Activated T-cell treated with anti-CD3 and anti-CD28 coated beads, Interleukin-2, amount 50 U/mL, for 72 hours (primary cell): ENCODE data around the gene RAVER2. TPM values are rescaled to one million over a fixed set of nuclear protein-coding genes. Genes with fewer than 3 reads are reported as not detected.

Experiments used
- ATAC-seq, 2 donors: fragments of 150-1000 bp; cut with Tn5 transposase; replicated peaks in 1 of 2; 2 replicates each; pipeline ENCODE4 v1.10.0; 2021; ENCODE audit warnings: moderate library complexity in 2 of 2, mild to moderate bottlenecking in 1 of 2
- DNase-seq, 2 donors: peaks; one replicate each; pipeline ENCODE4 v3.0.0; 2021 to 2022; ENCODE audit warnings: mixed read lengths in 1 of 2
- H3K27ac Mint-ChIP-seq: one replicate; pipeline ENCODE4 v1.8.0; 2022; ENCODE audit warnings: mild to moderate bottlenecking, moderate library complexity, mixed read lengths
- H3K27me3 Mint-ChIP-seq: one replicate; pipeline ENCODE4 v1.8.0; 2022; ENCODE audit warnings: low read depth, mixed read lengths
- H3K36me3 Mint-ChIP-seq, 2 donors: one replicate each; pipeline ENCODE4 v1.8.0; 2022; ENCODE audit warnings: mixed read lengths in 2 of 2, mild to moderate bottlenecking in 1 of 2; ENCODE audit not compliant: insufficient read depth in 2 of 2
- H3K4me1 Mint-ChIP-seq: one replicate; pipeline ENCODE4 v1.8.0; 2022; ENCODE audit warnings: low read depth, mixed read lengths
- H3K4me3 Mint-ChIP-seq, 2 donors: one replicate each; pipeline ENCODE4 v1.8.0; 2022; ENCODE audit warnings: mild to moderate bottlenecking in 2 of 2, mixed read lengths in 2 of 2, moderate library complexity in 2 of 2
- H3K9me3 Mint-ChIP-seq, 2 donors: one replicate each; pipeline ENCODE4 v1.8.0; 2022; ENCODE audit warnings: mixed read lengths in 2 of 2
- total RNA-seq, 2 donors: library from RNA; stranded (reverse); gene quantifications; one replicate each; pipeline ENCODE4 v1.2.3, GENCODE V29; 2022

Gene RAVER2
- total RNA-seq, 2 donors from 2014 or later, result 2.7 to 3.0 TPM

DNA sequence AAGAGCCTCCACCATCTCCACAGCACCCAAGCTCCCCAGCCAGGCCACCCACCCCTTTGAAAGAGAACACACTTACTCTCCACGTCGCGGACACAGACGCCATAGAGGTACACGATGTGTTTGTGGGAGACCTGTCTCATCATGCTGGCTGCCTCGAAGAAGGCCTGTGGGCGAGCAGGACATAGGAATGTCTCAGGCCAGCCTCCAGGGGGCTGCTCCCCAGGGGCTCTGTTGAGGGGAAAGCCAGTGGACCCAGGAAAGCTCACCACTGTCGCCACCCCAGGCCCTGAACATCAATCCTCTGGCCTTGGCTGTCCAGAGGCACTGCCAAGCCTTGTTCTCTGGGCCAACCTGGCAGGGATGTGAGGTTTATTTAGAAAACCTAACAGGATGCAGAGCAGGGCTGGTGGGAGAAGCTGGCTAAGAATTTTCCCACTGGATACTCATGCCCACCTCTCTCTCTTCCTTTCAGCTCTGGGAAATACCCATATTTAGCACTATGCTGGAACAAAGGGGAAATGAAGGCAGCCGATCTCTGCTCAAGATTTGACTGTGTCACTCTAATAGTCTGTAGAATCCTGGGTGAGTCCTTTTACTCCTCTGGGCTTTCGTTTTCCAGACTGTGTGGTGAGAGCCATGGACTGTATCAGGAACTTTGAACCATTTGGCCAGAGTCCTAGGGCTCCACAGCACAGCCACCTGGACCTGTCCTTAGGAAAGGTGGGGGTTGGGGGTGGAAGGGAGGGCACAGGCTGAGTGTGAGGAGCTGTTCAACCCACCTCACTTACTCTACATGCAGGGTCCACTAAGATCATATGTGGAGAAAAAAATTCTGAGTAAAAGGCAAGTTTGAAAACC lies 101.9 kb downstream of the RAVER2 start:
- DNase-seq (no peak), ATAC-seq (no peak)
- H3K4me1 Mint-ChIP-seq, result no peaks in the 10 kb centered on the region
- H3K4me3 Mint-ChIP-seq, result no peak overlapping the region
- H3K36me3 Mint-ChIP-seq, result peaks cover 3 to 17% of the 10 kb centered on the region in 2 donors
- H3K27ac Mint-ChIP-seq, result no peak overlapping the region
- no peaks in the 10 kb centered on the region for H3K27me3 Mint-ChIP-seq
- H3K9me3 Mint-ChIP-seq, result no peaks in the 10 kb centered on the region

DNA sequence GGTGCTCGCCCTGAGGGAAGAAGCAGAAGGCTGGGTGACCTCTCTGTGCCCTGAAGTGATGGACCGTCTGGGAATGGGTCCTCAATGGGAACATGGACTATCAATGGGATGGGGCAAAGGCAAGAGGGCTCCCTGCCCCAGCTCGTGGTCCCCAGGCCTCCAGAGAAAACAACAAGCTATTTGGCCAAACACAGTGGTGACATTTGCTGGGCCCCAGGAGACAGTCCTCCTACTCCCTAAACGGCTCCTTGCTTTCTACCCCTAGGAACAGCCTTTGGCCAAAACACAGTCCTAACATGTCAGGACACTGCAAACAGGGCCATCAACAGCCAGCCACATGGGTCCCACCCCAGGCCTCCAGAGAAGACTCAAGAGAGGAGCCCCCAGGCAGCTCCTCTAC lies 102.8 kb downstream of the RAVER2 start:
- H3K4me3 Mint-ChIP-seq, result no peak overlapping the region
- H3K36me3 Mint-ChIP-seq, result peaks cover 3 to 17% of the 10 kb centered on the region in 2 donors
- H3K4me1 Mint-ChIP-seq, result no peaks in the 10 kb centered on the region
- DNase-seq (no peak), ATAC-seq (peak in 1 of 2 donors; percentile 4)
- H3K27ac Mint-ChIP-seq, result no peak overlapping the region
- no peaks in the 10 kb centered on the region for H3K27me3 Mint-ChIP-seq
- H3K9me3 Mint-ChIP-seq, result no peaks in the 10 kb centered on the region

- Mint-ChIP-seq H3K27ac (no peak overlapping the region), H3K36me3 (peaks cover 3 to 16% of the 10 kb centered on the region in 2 donors), H3K4me3 (no peak overlapping the region), H3K27me3 (no peaks in the 10 kb centered on the region), H3K4me1 (no peaks in the 10 kb centered on the region), H3K9me3 (no peaks in the 10 kb centered on the region)
- DNase-seq (no peak), ATAC-seq (no peak)
Measured at GRCh38 chr1:64848136-64848535, 103.3 kb downstream of the RAVER2 start.

GRCh38 chr1:64848803-64849202 lies 103.9 kb downstream of the RAVER2 start:
- H3K27ac Mint-ChIP-seq, result no peak overlapping the region
- no peaks in the 10 kb centered on the region for H3K9me3 Mint-ChIP-seq
- DNase-seq (no peak), ATAC-seq (no peak)
- H3K4me3 Mint-ChIP-seq, result no peak overlapping the region
- H3K27me3 Mint-ChIP-seq, result no peaks in the 10 kb centered on the region
- H3K4me1 Mint-ChIP-seq, result no peaks in the 10 kb centered on the region
- peaks cover 3 to 16% of the 10 kb centered on the region in 2 donors for H3K36me3 Mint-ChIP-seq

GRCh38 chr1:64849942-64850341 lies 105.1 kb downstream of the RAVER2 start:
- no peaks in the 10 kb centered on the region for H3K9me3 Mint-ChIP-seq
- H3K36me3 Mint-ChIP-seq, result peaks cover 3 to 19% of the 10 kb centered on the region in 2 donors
- H3K4me1 Mint-ChIP-seq, result no peaks in the 10 kb centered on the region
- H3K27ac Mint-ChIP-seq, result peak overlapping the region; percentile 64
- peak in 1 of 2 donors; percentile 11 for ATAC-seq
- no peaks in the 10 kb centered on the region for H3K27me3 Mint-ChIP-seq
- no peak for DNase-seq
- H3K4me3 Mint-ChIP-seq, result no peak overlapping the region

GRCh38 chr1:64850846-64851245 lies 106.0 kb downstream of the RAVER2 start:
- Mint-ChIP-seq H3K27ac (peak overlapping the region; percentile 56), H3K36me3 (peaks cover 3 to 21% of the 10 kb centered on the region in 2 donors), H3K4me3 (no peak overlapping the region), H3K27me3 (no peaks in the 10 kb centered on the region), H3K9me3 (no peaks in the 10 kb centered on the region), H3K4me1 (no peaks in the 10 kb centered on the region)
- no peak for DNase-seq
- ATAC-seq, result no peak

- no peak for ATAC-seq
- Mint-ChIP-seq H3K4me3 (no peak overlapping the region), H3K36me3 (peaks cover 3 to 20% of the 10 kb centered on the region in 2 donors)
Measured at GRCh38 chr1:64851664-64852063, 106.8 kb downstream of the RAVER2 start.

GRCh38 chr1:64854674-64855073 lies 109.8 kb downstream of the RAVER2 start:
- no peaks in the 10 kb centered on the region for H3K9me3 Mint-ChIP-seq
- ATAC-seq (no peak), DNase-seq (no peak)
- H3K27me3 Mint-ChIP-seq, result no peaks in the 10 kb centered on the region
- peaks cover 2% of the 10 kb centered on the region for H3K4me1 Mint-ChIP-seq
- H3K27ac Mint-ChIP-seq, result peak overlapping the region; percentile 69
- H3K4me3 Mint-ChIP-seq, result no peak overlapping the region
- peaks cover 14 to 41% of the 10 kb centered on the region in 2 donors for H3K36me3 Mint-ChIP-seq

More at GRCh38 chr1:64851664-64852063, 106.8 kb downstream of the RAVER2 start:
- H3K27me3 Mint-ChIP-seq, result no peaks in the 10 kb centered on the region
- H3K4me1 Mint-ChIP-seq, result no peaks in the 10 kb centered on the region
- DNase-seq, result no peak
- H3K27ac Mint-ChIP-seq, result peak overlapping the region; percentile 25
- H3K9me3 Mint-ChIP-seq, result no peaks in the 10 kb centered on the region

GRCh38 chr1:64855557-64855956 lies 110.7 kb downstream of the RAVER2 start:
- Mint-ChIP-seq H3K27ac (peak overlapping the region; percentile 36), H3K27me3 (no peaks in the 10 kb centered on the region), H3K4me3 (no peak overlapping the region), H3K4me1 (peaks cover 4% of the 10 kb centered on the region), H3K9me3 (no peaks in the 10 kb centered on the region), H3K36me3 (peaks cover 16 to 41% of the 10 kb centered on the region in 2 donors)
- ATAC-seq, result no peak
- DNase-seq, result no peak

GRCh38 chr1:64856553-64856952 lies 111.7 kb downstream of the RAVER2 start:
- Mint-ChIP-seq H3K4me3 (no peak overlapping the region), H3K36me3 (peaks cover 20 to 44% of the 10 kb centered on the region in 2 donors), H3K4me1 (peaks cover 11% of the 10 kb centered on the region), H3K27me3 (no peaks in the 10 kb centered on the region), H3K27ac (no peak overlapping the region), H3K9me3 (no peaks in the 10 kb centered on the region)
- DNase-seq, result no peak
- ATAC-seq, result no peak

DNA sequence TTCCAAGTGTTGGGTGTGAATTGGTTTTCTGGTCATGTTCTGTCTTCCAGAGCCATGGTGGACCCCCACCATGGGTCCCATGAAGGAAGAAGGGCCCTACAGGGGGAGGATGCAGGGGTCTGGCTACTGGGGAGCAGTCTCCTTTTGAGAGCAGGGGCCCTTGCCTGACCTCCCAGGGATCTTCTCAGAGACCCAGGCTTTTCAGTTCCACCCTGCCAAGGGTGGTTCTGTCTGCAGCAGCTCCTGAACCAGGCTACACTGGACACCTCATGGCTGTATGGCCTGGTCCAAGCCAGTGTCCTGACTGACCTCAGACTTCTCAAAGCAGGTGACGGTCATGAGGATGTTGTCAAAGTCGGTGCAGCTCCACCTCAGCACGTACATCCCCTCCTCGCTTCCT lies 112.5 kb downstream of the RAVER2 start:
- no peaks in the 10 kb centered on the region for H3K27me3 Mint-ChIP-seq
- no peaks in the 10 kb centered on the region for H3K9me3 Mint-ChIP-seq
- peak overlapping the region; percentile 75 for H3K27ac Mint-ChIP-seq
- no peak overlapping the region for H3K4me3 Mint-ChIP-seq
- peaks cover 17% of the 10 kb centered on the region for H3K4me1 Mint-ChIP-seq
- ATAC-seq, result no peak
- DNase-seq, result no peak
- H3K36me3 Mint-ChIP-seq, result peaks cover 20 to 44% of the 10 kb centered on the region in 2 donors

DNA sequence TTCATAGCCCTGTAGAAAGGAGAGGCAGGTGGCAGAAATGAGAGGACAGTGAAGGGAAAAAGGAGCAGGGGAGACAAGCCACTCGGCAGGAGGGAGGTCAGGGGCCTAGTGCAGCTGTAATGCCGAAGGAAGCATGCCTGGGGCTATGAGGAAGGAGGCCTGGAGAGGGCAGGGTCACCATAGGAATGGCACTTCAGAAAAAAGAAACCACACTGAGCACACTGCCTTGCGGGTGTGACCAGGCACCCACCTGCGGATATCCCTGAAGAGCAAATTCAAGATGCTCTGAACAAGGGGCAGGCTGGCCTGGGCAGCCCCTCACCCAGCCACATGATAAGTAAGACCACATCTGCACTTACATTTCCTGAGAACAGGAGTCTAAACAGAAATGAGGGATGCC lies 116.7 kb downstream of the RAVER2 start:
- peak overlapping the region; percentile 74 for H3K27ac Mint-ChIP-seq
- peaks cover 26 to 48% of the 10 kb centered on the region in 2 donors for H3K36me3 Mint-ChIP-seq
- H3K4me1 Mint-ChIP-seq, result peaks cover 36% of the 10 kb centered on the region
- no peak overlapping the region for H3K4me3 Mint-ChIP-seq
- H3K9me3 Mint-ChIP-seq, result no peaks in the 10 kb centered on the region
- DNase-seq (no peak), ATAC-seq (no peak)
- no peaks in the 10 kb centered on the region for H3K27me3 Mint-ChIP-seq

DNA sequence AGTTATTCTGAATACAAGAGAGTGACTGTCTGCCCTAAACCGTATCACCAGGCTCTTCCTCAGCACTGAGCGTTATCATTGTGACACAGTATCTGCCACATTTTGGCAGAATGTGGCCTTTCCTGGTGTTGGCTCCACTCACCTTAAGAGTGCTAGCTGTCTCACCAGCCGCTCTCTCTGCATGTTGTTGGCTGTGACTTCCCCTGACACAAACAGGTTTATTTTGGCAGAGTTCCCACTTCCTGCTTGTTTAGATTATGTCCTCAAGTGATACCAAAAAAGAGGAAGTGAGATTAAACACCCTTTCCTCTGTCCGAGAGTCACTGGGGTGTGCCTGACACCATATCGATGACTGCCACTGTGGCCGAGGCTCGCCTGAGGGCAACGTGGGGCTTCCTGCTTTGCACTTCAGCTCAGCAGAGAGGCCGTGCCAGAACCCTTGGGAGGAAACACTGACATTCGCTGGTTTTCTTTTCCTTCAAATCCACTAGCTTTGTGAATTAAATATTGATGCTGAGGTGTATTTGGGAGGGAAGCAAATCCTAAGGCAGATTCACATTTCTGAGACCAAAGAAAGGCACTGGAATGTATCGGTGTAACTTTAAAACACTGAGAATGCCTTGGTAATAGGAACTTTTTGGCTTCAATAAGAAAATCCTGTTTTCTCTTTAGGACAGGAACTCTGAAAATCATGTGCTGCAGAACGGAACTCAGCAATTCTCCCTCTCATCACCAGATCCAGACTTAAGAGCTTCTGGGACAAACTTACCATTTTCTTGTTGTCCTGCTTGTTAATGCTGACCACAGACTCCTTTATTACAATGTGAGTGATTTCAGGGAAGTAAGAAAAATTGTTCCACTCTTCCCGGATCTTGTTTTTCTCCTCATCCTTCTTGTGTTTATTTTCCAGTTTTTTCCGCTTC lies 119.4 kb downstream of the RAVER2 start:
- ATAC-seq, result peak; percentile 80 to 85
- H3K4me3 Mint-ChIP-seq, result peak overlapping the region in 1 of 2 donors; percentile 54
- H3K27ac Mint-ChIP-seq, result peak overlapping the region; percentile 67
- peak; percentile 18 to 48 for DNase-seq
- peaks cover 17 to 39% of the 10 kb centered on the region in 2 donors for H3K36me3 Mint-ChIP-seq
- H3K4me1 Mint-ChIP-seq, result peaks cover 36% of the 10 kb centered on the region
- no peaks in the 10 kb centered on the region for H3K27me3 Mint-ChIP-seq
- H3K9me3 Mint-ChIP-seq, result no peaks in the 10 kb centered on the region
